GM21723 (cell line): Measurements from ENCODE around the gene PIN1.

Experiments used
- ATAC-seq: cut with Tn5 transposase; IDR thresholded peaks from one replicate; pipeline ENCODE4 v1.9.1; 2021; ENCODE audit warnings: mild to moderate bottlenecking, moderate library complexity; ENCODE audit not compliant: unreplicated experiment

The PIN1 gene

GRCh38 chr19:9883231-9883758 lies 48.2 kb downstream of the PIN1 start:
- ATAC-seq: no peak

GRCh38 chr19:9883764-9884163 lies 48.6 kb downstream of the PIN1 start:
- no peak for ATAC-seq

GRCh38 chr19:9885077-9885552 lies 50.0 kb downstream of the PIN1 start:
- no peak for ATAC-seq

GRCh38 chr19:9891609-9892373 lies 56.7 kb downstream of the PIN1 start:
- no peak for ATAC-seq
